ENCODE results near the gene ZNF471.
A peak's percentile ranks its signal among the peaks of the same experiment; 100 is the strongest.

The ZNF471 gene

DNA sequence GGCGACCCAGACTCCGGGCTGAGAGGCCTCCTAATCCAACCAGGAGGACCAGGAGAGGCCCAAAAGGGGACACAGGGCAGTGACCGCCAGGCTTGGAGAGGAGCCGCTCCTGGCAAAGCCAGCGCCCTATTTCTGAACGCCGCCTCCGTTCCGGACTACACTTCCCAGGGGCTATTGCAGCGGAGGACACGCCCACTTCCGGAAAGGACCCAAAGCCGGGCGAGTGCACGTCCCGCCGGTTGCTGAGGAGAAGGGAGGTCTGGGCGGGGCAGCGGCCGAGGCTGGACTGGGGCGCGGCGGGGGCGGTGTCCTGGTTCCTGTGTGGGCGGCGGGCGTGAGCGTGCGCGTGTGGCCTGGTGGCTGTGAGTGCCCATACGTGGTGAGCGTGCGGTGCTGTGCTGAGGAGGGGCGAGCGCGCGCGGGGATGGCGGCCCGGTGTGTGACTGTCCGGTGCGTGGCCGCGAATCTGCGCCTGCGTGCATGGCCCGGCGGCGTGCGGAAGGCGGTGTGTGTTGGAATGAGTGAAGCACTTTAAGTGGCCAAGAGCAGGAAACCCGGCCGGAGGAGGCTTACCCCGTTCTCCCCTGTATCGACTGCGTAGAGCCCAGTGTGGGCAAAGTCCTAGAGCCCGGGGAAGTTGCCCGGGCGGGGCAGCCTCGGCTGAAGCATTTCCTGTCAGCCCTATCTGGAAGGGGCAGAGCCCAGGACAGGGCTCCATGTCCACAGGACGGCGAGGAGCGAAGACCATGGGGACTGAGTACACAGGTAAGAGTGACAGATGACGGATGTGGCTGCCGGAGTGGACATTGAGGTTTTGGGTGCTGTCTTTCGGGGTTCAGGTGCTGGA, 59.8 kb downstream of the ZNF471 start, which contains the start of gene ZNF470:
ZNF470 (plus strand) TSS at position 195 of the 847 bp plus-strand sequence. CDS start 2,844 bp downstream, outside the sequence.
- Histone ChIP-seq H3K4me3 (ENCODE audit: low read depth, low read length) (peak within 1 kb of the TSS; percentile 97), H3K9me3 (ENCODE audit: control insufficient read depth, low read length) (no peaks in the 10 kb centered on the region), H2AFZ (peak within 1 kb of the TSS; percentile 82), H3K27me3 (ENCODE audit: control insufficient read depth, insufficient read depth, low read length) (no peaks in the 10 kb centered on the region), H3K27ac (peak within 1 kb of the TSS; percentile 64), H3K79me2 (no peaks in the 10 kb centered on the region), H3K4me1 (no peaks in the 10 kb centered on the region), H3K36me3 (ENCODE audit: control insufficient read depth, insufficient read depth, low read length) (no peaks in the 10 kb centered on the region), H3K9ac (no peak within 1 kb of the TSS), H3K4me2 (ENCODE audit: low read length) (peak within 1 kb of the TSS; percentile 89)
- TF ChIP-seq, protein P1, sequence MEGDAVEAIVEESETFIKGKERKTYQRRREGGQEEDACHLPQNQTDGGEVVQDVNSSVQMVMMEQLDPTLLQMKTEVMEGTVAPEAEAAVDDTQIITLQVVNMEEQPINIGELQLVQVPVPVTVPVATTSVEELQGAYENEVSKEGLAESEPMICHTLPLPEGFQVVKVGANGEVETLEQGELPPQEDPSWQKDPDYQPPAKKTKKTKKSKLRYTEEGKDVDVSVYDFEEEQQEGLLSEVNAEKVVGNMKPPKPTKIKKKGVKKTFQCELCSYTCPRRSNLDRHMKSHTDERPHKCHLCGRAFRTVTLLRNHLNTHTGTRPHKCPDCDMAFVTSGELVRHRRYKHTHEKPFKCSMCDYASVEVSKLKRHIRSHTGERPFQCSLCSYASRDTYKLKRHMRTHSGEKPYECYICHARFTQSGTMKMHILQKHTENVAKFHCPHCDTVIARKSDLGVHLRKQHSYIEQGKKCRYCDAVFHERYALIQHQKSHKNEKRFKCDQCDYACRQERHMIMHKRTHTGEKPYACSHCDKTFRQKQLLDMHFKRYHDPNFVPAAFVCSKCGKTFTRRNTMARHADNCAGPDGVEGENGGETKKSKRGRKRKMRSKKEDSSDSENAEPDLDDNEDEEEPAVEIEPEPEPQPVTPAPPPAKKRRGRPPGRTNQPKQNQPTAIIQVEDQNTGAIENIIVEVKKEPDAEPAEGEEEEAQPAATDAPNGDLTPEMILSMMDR (IDR thresholded peaks at IDR 0.05) = no peak

DNA sequence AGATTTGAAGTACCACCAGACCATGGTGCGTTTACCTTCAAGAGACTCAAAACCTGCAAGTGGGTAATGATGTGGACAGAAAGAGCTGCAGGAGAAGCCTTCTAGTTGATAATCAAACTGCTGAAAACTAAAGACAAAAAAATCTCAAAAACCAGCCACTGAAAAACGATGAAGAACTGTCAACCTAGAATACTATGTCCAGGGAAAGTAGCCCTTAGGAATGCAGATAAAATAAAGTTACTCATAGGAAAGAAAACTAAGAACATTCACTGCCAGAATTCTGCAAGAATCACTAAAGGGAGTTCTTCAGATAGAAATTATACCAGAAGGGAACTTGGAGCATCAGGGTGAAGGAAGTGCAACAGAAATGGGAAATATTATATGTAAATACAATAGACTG, 64.9 kb downstream of the ZNF471 start:
- TF ChIP-seq, protein P1 (IDR thresholded peaks at IDR 0.05) = no peak
- H3K9me3 ChIP-seq (ENCODE audit: control insufficient read depth, low read length) = peaks cover 5% of the 10 kb centered on the region
- peaks cover 15% of the 10 kb centered on the region for H3K36me3 ChIP-seq (ENCODE audit: control insufficient read depth, insufficient read depth, low read length)

DNA sequence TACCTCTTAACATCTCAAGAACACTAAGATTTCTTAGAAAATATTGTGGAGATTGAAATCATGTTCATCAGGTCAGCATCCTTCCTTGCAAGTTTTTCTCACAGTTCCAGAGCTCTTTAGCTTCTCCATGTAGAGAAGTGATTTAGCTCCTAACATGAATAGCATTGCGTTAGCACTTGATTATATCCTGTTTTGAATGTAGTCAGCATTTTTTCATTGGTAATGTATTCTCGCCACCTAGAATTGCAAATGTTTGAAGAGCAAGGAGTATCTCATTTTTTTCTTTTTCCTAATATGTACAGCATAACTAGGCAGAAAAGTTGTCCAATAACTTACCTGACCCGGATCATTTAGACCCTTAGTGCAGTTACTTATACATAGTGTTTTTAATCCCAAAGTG, 66.3 kb downstream of the ZNF471 start:
- H3K4me1 ChIP-seq = no peaks in the 10 kb centered on the region
- no peaks in the 10 kb centered on the region for H3K79me2 ChIP-seq
- no peak overlapping the region for H2AFZ ChIP-seq
- peaks cover 5% of the 10 kb centered on the region for H3K9me3 ChIP-seq (ENCODE audit: control insufficient read depth, low read length)
- H3K4me3 ChIP-seq (ENCODE audit: low read depth, low read length) = no peak overlapping the region
- no peak overlapping the region for H3K9ac ChIP-seq
- H3K27me3 ChIP-seq (ENCODE audit: control insufficient read depth, insufficient read depth, low read length) = no peaks in the 10 kb centered on the region
- H3K4me2 ChIP-seq (ENCODE audit: low read length) = no peak overlapping the region
- TF ChIP-seq, protein P1 (IDR thresholded peaks at IDR 0.05) = no peak
- peaks cover 15% of the 10 kb centered on the region for H3K36me3 ChIP-seq (ENCODE audit: control insufficient read depth, insufficient read depth, low read length)
- no peak overlapping the region for H3K27ac ChIP-seq

More for the DNA sequence above, 64.9 kb downstream of the ZNF471 start:
- no peak overlapping the region for H3K9ac ChIP-seq
- no peaks in the 10 kb centered on the region for H3K79me2 ChIP-seq
- H3K27ac ChIP-seq = no peak overlapping the region
- no peak overlapping the region for H3K4me3 ChIP-seq (ENCODE audit: low read depth, low read length)
- H2AFZ ChIP-seq = no peak overlapping the region
- no peaks in the 10 kb centered on the region for H3K4me1 ChIP-seq
- no peak overlapping the region for H3K4me2 ChIP-seq (ENCODE audit: low read length)
- H3K27me3 ChIP-seq (ENCODE audit: control insufficient read depth, insufficient read depth, low read length) = no peaks in the 10 kb centered on the region

GRCh38 chr19:56577719-56578602, 70.3 kb downstream of the ZNF471 start:
- no peaks in the 10 kb centered on the region for H3K4me1 ChIP-seq
- peaks cover 13% of the 10 kb centered on the region for H3K9me3 ChIP-seq (ENCODE audit: control insufficient read depth, low read length)
- TF ChIP-seq, protein P1 (IDR thresholded peaks at IDR 0.05) = no peak
- no peak overlapping the region for H3K27ac ChIP-seq
- H3K36me3 ChIP-seq (ENCODE audit: control insufficient read depth, insufficient read depth, low read length) = peaks cover 15% of the 10 kb centered on the region
- H3K4me3 ChIP-seq (ENCODE audit: low read depth, low read length) = no peak overlapping the region
- H3K27me3 ChIP-seq (ENCODE audit: control insufficient read depth, insufficient read depth, low read length) = no peaks in the 10 kb centered on the region
- H3K4me2 ChIP-seq (ENCODE audit: low read length) = no peak overlapping the region
- no peak overlapping the region for H2AFZ ChIP-seq
- no peak overlapping the region for H3K9ac ChIP-seq
- H3K79me2 ChIP-seq = no peaks in the 10 kb centered on the region

Data from parathyroid adenoma (tissue), 2 donors.